PC-9 (cell line): ENCODE results near the gene ZBTB7A.

ENCODE experiments used
- EZH2 ChIP-seq: fragments of 200-600 bp; sonication (generic); IDR thresholded peaks from 2 replicates; pipeline ENCODE4 v1.8.0; 2017; ENCODE audit warnings: antibody characterized with exemption, low read depth
- TF ChIP-seq, protein P1 (sequence below): fragments of 200-600 bp; sonication (generic); conservative IDR thresholded peaks from 2 replicates; pipeline ENCODE4 v1.6.1; 2017; ENCODE audit warnings: mixed run types, antibody characterized with exemption, mild to moderate bottlenecking, moderate library complexity

DNA sequence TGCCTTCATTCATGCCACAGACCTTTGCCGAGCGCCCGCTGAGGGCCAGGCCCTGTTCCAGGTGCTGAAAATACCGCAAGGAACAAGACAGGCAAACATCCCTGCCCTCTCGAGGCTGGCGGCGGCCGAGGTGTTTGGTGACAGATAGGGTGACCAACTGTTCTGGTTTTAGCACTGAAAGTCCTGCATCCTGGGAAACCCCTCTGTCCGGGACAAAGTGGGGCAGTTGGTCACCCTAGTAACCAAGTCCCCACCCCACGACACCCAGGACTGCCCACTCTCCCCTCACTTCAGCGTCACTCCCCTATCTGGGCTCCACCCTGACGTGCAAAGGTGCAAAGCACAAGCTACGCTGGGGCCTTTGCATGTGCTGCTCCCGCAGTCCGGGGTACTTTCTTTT is 17.3 kb downstream of the ZBTB7A start:
- TF ChIP-seq, protein P1, sequence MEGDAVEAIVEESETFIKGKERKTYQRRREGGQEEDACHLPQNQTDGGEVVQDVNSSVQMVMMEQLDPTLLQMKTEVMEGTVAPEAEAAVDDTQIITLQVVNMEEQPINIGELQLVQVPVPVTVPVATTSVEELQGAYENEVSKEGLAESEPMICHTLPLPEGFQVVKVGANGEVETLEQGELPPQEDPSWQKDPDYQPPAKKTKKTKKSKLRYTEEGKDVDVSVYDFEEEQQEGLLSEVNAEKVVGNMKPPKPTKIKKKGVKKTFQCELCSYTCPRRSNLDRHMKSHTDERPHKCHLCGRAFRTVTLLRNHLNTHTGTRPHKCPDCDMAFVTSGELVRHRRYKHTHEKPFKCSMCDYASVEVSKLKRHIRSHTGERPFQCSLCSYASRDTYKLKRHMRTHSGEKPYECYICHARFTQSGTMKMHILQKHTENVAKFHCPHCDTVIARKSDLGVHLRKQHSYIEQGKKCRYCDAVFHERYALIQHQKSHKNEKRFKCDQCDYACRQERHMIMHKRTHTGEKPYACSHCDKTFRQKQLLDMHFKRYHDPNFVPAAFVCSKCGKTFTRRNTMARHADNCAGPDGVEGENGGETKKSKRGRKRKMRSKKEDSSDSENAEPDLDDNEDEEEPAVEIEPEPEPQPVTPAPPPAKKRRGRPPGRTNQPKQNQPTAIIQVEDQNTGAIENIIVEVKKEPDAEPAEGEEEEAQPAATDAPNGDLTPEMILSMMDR: no peak
- TF ChIP-seq EZH2: no peak
